GM21825 (cell line): ENCODE measurements around the gene HCFC1R1.
A peak's percentile ranks its signal among the peaks of the same experiment; 100 is the strongest.

ENCODE experiments used
- ATAC-seq: cut with Tn5 transposase; IDR thresholded peaks from one replicate; pipeline ENCODE4 v1.9.1; 2021; ENCODE audit warnings: mild to moderate bottlenecking, moderate library complexity; ENCODE audit not compliant: unreplicated experiment

HCFC1R1 gene

DNA sequence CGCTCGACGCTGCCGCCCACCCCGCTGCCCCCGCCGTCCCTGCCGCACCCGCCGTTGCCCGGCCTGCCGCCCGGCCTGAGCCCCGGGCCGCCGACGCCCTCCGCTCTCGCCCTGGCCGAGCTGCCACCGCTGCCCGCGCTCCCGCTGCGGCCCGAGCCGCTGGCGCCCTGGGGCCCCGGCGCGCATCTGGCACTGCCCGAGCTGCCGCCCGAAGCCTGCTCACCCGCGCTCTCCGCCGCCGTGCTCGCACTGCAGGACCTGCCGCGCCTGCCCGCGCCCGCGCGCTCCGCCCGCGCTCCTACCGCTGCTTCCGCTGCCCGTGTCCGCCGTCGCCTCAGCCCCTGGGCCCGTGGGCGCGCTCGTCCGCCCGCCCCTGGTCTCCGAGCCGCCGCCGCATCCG lies 19.4 kb downstream of the HCFC1R1 start:
- peak; percentile 16 for ATAC-seq

DNA sequence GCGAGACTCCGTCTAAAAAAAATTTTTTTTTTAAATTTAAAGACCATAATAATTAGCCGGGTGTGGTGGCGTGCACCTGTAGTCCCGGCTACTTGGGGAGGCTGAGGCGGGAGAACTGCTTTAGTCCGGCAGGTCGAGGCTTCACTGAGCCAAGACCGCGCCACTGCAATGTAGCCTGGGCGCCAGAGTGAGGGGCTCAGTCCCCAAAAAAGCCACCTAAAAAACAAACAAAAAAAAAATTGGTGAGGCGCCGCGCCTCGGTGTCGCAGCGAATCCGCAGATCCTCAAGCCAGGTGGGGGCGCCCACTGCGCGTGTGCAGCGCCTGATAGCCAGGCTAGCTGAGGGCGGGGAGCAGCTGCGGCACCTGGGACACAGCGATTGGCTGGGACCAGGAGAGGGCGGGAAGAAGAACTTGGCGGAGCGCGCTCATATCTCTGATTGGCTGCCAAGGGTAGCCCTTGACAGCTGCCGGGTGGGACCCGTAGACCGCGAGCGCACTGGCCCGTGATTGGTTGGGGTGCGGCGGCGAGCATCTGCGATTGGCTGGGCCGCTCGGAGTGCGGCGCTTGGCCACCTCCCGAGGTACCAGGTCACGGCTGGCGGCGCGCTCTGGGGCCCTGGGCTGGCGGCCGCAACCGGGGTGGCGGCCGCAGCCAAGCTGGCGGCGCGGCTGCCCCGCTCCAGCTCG lies 20.0 kb downstream of the HCFC1R1 start:
- peak; percentile 93 for ATAC-seq

DNA sequence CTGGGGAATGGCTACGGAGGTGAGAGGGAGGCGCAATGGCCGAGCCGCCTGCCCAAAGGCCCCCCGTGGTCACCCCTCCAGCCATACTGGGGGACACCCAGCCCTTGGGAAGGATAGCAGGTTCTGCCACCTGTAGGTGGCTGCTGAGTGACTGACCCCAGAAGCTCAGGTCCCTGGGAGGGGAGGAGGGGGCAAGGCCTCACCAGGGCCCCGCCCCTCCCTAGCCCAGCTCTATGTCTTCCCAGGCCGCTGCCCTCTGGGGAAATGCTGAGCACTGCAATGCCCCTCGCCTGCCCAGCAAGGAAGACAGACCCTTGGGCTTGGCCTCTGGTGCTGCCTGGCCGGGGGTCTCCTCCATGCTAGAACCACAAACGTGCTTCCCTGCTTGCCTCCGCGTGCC lies 22.4 kb downstream of the HCFC1R1 start:
- ATAC-seq: no peak

DNA sequence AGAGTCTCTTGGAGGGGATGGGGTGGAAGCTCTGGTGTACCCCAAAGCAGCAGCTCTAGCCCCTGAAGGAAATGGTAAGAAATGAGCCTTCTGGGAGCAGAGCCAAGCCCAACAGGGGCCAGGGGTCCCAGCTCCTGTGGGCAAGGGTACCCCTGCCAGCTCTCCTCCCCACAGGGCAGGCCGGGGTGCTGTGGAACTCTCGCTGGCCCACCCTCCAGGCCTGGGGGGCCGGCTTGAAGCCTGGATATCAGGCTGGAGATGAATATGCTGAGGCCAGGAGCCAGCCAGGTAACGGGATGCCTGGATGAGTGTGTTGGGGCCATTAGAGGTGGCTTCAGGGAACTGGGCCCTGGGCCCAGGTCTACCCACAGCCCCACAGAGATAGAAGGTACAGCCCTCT lies 23.2 kb downstream of the HCFC1R1 start:
- ATAC-seq: no peak

DNA sequence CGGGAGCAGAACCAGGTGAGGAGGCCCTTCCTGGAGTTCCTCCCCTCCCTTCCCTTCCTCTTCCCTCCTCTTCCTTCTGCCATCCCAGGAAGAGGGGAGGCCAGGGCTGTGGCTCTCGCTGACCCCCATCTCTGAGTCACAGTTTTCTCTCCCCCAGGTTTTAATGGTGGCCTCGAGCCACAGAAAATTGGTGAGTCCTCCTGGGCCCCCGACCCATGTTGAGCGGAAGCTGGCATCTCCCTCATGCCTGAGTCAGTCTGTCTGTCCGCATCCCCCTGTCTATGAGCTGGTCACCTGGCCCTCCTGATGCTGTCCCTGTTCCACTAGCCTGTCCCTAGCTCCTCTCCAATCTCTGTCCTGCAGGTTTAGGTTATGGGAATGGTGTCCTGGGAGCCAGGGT lies 23.8 kb downstream of the HCFC1R1 start:
- no peak for ATAC-seq

DNA sequence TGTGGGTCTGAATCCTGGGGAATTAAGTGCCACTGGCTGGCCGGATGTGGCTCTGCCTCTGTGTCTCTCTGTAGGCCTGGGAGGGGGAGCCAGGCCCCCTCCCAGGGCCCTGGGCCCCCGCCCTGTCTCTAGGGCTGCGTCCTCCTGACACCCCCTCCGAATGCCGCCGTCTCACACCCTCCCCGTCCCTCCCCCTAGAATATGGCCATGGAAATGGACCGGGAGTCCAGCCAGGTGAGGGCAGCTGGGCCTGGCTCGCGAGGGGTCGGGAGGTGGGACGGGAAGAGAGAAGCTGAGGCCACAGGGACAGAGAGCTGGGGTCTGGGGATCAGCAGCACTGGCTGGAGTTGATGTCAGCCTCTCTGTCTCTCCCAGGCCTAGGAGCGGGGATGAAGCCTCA lies 27.4 kb downstream of the HCFC1R1 start:
- ATAC-seq: no peak

DNA sequence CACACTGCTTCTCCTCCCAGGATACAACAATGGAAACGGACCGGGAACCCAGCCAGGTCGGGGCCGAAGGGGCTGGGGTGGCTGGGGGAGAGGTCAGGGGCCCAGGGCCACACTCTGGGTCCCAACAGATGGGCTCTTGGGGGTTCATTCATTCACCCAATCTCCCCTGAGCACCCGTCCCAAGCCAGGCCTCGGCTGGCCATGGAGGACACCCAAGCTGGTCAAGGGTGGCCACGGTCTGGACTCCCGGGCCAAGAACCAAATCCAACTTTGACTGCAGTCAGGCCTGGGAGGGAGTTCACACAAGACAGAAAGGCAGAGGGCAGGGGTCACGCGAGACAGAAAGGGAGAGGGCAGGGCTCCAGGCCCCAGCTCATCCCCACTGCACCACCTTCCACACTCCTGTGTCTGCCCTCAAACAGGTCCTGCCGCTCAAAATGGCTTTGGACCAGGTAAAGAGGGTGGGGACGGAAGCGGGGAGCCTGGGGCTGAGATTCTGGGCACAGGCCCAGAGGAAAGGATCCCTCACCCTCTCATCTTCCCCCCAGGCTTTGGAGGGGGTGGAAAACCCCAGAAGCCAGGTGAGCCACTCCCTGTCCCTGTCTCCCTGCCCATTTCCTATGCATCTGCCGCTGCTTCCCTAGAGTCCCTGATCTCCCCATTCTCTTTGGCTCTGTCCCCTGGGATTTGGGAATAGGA lies 31.2 kb downstream of the HCFC1R1 start:
- no peak for ATAC-seq

DNA sequence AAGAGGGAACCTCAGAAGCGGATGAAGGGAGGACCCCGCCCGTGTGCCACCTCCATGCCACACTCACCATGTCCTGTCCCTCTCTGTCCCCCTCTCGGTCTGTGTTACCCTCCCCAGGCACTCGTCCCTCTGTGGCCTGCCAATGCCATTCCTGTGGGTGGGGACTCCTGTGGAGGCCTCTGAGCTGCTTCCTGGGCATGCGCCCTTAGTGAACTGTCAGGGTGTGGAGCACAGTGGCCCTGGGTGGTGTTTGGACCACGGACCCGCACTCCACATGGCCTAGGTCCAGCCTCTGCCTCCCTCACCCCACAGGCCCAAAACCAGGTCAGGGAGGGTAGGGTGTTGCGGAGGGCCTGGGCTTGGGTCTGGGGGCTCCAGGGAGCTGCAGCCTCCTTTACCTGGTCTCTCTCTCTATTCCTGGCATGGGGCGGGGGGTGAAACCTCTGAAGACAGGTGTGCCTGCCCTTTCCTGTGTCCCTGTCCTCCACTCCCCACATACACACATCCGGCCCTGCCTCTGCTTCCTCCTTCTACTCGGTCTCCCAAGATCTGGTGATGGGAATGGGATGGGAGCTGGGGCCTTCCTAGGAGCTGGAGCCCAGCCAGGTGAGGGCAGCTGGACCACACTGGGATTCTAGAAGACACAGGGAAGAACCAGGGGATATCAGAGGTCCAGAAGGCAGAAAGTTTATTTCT lies 32.0 kb downstream of the HCFC1R1 start:
- ATAC-seq: no peak

DNA sequence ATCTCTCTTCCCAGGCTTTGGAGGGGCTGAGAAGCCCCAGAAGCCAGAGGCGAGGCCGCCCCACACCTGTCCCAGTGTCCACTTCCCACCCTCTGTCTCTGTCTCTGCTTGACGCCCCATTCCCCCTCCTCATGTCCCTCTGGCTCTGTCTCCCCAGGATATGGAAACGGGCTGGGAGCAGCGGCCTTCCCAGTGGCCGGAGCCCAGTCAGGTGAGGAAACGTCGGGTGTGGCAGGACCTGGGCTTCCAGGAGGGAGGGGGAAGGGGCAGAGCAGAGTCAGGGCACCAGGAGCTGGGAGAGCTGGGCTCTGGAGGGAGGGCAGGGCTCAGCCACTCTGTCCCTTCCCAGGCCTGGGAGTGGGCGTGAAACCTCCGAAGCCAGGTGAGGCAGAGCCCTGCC lies 32.9 kb downstream of the HCFC1R1 start:
- ATAC-seq: no peak

DNA sequence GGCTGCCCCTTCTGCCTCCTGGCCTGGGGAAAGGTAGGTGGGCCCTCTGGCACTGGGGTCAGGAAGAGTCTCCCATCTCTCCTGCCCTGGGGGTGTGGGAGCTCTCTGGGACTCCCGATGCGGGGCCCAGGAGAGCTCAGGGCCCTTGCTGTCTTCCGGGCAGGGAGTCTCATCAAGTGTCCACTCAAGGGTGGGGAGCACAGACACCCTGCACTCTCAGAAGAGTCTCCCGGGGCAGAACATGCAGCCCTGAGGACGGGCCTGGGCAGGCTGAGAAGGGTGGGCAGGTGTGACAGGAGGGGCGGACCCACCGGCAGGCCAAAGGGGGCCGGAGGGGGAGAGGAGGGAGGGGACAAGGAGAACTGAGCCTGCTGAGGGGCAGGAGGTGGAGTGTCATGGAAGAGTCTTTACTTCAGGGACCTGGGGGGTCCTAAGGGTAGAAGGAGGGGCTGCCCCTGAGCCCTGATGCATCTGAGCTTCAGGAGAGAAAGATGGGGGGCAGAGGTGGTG lies 35.1 kb downstream of the HCFC1R1 start:
- ATAC-seq: no peak

DNA sequence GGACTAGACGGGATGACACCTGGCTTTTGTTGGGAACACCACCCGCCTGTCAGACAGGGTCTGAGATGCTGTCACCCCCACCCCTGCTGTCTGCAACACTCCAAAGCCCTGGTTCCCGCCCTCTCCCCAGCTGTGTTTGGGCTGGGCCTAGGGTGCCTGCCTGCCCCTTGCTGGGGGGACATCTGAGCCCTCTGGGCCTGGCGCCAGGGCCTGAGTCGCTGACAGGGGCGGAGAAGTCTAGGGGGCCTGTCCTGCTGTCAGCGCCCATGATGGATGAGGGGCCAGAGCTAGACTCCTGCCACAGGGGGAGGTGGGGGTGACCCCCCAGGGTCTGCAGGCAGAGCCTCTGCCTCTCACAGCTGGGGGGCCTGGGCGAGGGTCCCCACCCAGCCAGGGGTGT lies 35.9 kb downstream of the HCFC1R1 start:
- ATAC-seq: no peak

DNA sequence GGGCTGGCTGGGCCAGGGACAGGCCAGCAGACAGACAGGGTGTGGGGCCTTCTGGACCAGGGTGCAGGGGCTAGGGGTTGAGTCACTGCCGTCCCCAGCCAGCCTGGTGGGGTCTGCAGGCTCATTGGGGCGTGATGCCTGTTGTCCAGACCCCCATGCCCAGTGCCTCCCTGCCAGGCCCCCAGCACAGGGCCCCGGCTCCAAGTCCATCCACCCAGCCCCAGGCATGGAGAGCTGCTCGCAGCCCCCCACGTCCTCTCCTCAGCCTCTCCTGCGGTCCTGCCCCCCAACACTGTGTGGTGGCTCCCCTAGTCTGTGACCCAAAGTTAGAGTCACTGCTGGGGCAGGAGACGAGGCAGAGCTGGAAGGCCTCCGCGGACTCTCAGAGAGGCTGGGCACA lies 36.5 kb downstream of the HCFC1R1 start:
- ATAC-seq: no peak

DNA sequence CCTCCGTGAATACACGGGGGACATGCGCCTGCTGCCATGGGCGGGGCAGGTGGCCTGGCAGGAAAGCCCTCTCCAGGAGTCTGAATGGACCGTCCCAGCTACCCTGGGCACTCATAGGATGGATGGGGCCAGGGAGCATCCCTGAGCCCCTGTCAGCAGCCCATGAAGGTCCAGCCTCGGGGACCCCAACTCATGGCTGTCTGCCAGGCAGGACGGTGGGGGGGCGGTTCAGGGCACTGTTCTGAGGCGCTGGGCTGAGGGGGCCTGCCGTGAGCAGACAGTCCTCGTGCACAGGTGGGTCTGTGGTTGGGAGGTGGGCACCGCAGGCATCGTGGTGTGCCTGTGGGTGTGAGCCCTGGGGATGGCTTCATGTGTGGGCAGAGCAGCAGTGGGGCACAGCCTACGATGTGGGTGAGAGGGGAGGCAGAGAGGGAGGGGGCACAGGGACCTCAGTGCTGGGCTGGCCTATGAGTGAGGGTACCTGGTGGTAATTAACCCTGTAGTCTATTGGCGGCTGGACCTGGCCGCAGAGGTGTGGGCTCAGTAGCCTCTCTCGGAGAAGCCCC lies 37.0 kb downstream of the HCFC1R1 start:
- no peak for ATAC-seq

DNA sequence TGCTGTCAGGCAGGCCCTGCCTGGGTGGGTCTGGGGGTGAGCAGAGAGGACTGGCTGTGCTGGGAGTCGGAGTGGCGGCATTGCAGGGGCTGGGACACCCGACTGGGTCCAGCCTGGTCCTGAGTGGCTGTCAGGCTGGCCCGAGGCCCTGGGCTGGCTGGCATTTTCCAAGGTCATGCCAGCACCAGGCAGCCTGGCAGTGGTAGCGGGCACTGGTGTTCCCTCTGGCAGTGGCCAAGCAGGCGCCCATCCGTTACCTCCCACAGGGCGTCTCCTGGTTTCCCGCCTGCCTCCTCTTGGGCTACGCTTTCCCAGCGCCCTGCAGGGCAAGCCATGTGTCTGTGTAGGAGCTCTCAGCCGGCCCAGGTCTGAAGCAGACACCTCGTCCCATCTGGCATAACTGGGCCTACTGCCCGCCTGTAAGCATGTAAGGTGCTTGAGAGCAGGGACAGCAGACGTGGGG lies 37.8 kb downstream of the HCFC1R1 start:
- ATAC-seq: no peak

DNA sequence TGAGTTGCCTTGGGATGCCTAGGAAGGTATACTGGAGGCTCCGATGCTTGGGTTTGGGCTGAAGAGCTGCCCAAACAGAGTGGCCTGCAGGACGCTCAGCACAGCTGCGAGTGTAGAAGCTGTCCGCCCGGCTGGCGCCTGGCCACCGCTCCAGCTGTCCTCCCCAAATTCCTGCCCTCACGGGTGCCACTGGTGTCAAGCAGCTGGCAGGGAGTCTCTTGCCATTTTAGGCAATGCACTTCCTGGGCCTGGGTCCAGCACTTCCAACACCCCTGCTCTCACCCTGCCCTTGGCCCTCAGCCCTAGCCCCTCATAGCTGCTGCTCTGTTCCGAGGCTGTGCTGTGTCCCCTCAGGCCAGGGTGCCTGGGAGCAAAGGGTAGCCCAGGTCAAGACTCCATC lies 38.3 kb downstream of the HCFC1R1 start:
- ATAC-seq: no peak

DNA sequence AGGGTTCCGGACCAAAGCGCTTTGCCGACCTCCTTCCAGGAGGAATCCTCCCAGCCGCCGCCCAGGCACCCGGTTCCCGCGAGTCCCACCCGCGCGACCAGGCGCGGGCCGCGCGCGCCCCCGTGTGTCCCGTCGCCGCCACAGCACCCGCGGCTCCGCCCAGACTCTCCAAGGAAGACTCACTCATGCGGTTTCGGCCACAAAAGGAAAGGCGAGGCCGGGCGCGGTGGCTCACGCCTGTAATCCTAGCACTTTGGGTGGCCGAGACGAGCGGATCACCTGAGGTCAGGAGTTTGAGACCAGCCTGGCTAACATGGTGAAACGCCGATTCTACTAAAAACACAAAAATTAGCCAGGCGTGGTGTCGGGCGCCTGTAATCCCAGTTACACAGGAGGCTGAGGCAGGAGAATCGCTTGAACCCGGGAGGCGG lies 40.0 kb downstream of the HCFC1R1 start:
- no peak for ATAC-seq

DNA sequence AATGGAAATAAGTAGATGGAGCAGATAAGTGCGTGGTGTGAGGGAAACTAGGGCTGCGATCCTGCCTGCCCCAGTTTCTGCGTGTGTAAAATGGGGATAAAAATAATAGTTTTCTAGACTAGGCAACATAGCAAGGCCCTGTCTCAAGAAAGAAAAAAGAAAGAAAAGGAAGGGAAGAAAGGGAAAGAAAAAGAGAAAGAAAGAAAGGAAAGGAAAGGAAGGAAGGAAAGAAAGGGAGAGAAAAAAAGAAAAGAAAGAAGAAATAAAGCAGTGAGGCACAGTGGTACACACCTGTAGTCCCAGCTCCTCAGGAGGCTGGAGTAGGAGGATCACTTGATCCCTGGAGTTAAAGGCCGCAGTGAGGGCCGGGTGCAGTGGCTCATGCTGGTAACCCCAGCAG lies 41.3 kb downstream of the HCFC1R1 start:
- ATAC-seq: no peak

DNA sequence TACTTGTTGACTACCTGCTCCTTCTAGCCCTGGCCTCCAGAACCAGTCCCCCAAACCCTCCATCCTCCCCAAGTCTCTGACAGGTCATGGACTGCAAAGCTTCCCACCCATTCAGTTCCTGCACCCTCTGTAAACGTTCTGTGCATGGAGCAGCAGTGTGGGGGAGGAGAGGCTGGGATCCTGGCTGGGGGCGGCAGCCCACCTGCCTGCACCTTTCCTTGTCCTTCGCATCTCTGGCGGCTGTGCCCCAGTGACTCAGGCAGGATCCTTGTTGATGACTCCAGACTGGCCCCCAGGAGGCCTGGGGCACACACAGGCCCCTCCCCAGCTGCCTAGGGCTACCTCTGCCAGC lies 41.9 kb downstream of the HCFC1R1 start:
- no peak for ATAC-seq

DNA sequence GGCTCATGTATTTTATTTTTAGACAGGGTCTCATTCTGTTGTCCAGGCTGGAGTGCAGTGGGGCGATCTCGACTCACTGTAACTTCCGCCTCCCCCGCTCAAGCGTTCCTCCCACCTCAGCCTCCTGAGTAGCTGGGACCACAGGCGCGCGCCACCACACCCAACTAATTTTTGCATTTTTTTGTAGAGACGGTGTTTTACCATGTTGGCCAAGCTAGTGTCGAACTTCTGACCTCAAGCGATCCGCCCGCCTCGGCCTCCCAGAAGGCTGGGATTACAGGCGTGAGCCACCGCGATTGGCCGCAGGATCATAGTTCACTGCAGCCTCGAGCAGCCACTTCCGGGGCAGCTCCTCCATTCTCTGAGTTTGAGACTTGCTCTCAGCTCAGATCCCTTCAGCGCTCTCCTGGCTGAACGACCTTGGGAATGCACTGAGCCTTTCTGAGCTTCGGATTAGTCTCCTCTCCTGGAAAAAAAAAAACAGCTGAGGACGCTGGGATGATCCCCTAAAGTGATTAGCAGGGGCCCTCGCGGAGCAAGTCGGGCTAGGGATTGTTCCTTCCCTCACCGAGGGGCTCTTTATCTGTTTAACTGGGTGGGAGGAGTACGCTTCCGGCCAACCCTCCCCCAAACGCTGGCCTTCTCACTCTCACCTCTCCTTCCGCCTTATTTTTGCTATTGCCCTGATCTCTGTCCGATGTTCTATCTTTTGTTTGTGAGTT lies 42.4 kb downstream of the HCFC1R1 start:
- ATAC-seq: no peak

DNA sequence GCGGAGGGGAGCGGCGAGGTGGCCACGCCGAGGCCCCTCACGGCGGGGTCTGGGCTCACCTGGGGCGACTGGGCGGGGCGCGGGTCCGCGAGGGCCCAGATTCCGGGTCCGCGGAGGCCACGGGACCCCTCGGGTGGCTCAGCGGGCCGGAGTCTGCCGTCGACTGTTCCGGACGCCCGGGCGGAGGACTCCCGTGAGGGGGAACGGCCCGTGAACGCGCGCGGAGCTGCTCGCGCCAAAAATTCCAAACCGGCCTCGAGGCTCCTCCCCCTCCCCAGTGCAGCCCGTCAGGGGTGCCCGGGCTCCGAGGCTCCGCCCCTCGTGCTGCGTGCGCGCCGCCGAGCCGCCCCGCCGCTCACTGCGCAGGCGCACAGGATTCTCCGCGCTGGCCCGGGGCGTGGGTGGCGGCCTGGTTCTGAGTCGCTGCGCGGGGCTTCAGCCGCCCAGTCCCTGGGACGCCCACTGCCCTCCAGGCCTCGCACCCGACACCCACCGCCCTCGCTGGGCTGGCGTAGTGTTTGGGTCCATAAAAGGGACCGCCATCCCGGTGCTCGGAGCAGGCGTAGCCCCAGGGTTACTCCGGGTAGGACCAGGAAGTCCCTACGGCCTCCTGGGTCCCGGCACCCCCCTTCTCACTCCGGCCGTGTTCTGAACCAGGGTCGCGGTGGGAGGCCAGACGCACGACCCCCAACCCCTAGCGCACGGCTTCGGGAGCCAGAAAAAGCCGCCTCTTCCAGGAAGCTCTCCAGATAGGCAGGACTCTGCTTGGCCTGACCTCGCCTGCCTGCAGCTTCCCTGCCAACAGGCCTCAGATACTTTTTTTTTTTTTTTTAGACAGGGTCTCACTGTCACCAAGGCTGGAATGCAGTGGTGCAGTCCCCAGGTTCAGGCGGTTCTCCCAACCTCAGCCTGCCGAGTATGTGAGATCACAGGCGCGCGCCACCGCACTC lies 43.2 kb downstream of the HCFC1R1 start, which contains the start of gene PKMYT1:
PKMYT1 (minus strand) TSS at position 220 of the 950 bp plus-strand sequence. CDS start 789 bp downstream, outside the sequence.
- peak; percentile 70 for ATAC-seq
